ENCODE results near the gene SFXN5.
"Not testable (repeated sequence)": the region's sequence is repeated elsewhere in the genome, so short reads cannot be mapped to it uniquely, and the experiment has no call there.

SFXN5 gene

GRCh38 chr2:73107211-73107926 is 35.9 kb upstream of the SFXN5 start:
- Mint-ChIP-seq H3K27ac (no peak overlapping the region), H3K27me3 (peaks cover 4 to 18% of the 10 kb centered on the region in 2 donors), H3K36me3 (no peaks in the 10 kb centered on the region), H3K4me3 (no peak overlapping the region), H3K9me3 (no peaks in the 10 kb centered on the region), H3K4me1 (peaks cover 11 to 14% of the 10 kb centered on the region in 2 donors)
- no peak for ATAC-seq (replicated peaks)
- no peak for DNase-seq

DNA sequence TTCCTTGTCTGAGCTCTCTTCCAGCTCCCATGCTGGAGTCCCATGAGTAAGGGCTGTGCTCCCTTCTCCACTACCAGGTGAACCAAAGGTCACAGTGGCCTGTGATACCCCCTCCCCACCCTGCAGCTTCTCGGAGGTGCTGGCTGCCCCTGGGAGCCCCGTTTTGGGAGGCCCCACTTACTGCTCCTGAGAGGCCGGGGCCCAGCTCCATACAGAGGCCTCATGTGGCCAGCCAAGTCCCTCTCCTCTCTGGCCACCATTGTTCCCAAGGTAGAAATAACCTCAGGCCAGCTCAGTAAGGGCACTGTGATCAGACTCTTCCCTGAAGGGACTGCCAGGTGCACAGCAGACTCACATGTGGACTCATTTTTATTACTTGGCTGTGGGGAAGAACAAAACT is 35.3 kb upstream of the SFXN5 start:
- Mint-ChIP-seq H3K9me3 (no peaks in the 10 kb centered on the region), H3K27ac (no peak overlapping the region), H3K36me3 (no peaks in the 10 kb centered on the region), H3K4me3 (no peak overlapping the region), H3K4me1 (peaks cover 9 to 10% of the 10 kb centered on the region in 2 donors), H3K27me3 (peaks cover 4 to 13% of the 10 kb centered on the region in 2 donors)
- DNase-seq (no peak), ATAC-seq (replicated peaks) (no peak)

- H3K27me3 Mint-ChIP-seq, result peaks cover under 1 to 2% of the 10 kb centered on the region in 2 donors
- no peak overlapping the region for H3K4me3 Mint-ChIP-seq
- H3K9me3 Mint-ChIP-seq, result no peaks in the 10 kb centered on the region
- H3K36me3 Mint-ChIP-seq, result no peaks in the 10 kb centered on the region
- DNase-seq (no peak), ATAC-seq (replicated peaks) (no peak)
- no peak overlapping the region for H3K27ac Mint-ChIP-seq
- peaks cover 0 to 4% of the 10 kb centered on the region in 2 donors for H3K4me1 Mint-ChIP-seq
Observed at GRCh38 chr2:73105511-73105971, 34.0 kb upstream of the SFXN5 start.

DNA sequence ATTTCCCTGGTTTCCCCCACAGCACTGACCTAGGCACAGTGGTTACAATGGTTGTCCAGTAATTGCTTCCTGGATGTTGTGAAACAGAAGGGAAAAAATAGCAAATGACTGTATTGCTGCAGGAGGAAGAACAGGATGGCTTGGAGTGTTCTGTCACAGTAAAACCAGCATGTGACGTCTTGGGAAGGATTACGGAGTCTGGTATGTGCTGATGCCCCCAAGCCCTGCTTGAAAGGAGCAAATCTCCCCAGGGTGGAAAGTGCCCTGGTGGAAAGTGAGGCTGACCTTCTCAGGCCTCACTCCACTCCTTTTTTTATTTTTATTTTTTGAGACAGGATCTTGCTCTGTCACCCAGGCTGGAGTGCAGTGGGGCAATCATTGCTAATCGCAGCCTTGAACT is 33.4 kb upstream of the SFXN5 start:
- no peaks in the 10 kb centered on the region for H3K27me3 Mint-ChIP-seq
- no peak for DNase-seq
- H3K4me3 Mint-ChIP-seq, result no peak overlapping the region
- no peak overlapping the region for H3K27ac Mint-ChIP-seq
- no peaks in the 10 kb centered on the region for H3K36me3 Mint-ChIP-seq
- no peak for ATAC-seq (replicated peaks)
- H3K4me1 Mint-ChIP-seq, result peaks cover 0 to 3% of the 10 kb centered on the region in 2 donors
- H3K9me3 Mint-ChIP-seq, result no peaks in the 10 kb centered on the region

- no peak for ATAC-seq (replicated peaks)
- Mint-ChIP-seq H3K4me1 (peaks cover 0 to 3% of the 10 kb centered on the region in 2 donors), H3K36me3 (no peaks in the 10 kb centered on the region), H3K4me3 (no peak overlapping the region), H3K9me3 (no peaks in the 10 kb centered on the region), H3K27ac (no peak overlapping the region), H3K27me3 (no peaks in the 10 kb centered on the region)
- DNase-seq, result no peak
Observed at GRCh38 chr2:73103018-73103542, 31.6 kb upstream of the SFXN5 start.

DNA sequence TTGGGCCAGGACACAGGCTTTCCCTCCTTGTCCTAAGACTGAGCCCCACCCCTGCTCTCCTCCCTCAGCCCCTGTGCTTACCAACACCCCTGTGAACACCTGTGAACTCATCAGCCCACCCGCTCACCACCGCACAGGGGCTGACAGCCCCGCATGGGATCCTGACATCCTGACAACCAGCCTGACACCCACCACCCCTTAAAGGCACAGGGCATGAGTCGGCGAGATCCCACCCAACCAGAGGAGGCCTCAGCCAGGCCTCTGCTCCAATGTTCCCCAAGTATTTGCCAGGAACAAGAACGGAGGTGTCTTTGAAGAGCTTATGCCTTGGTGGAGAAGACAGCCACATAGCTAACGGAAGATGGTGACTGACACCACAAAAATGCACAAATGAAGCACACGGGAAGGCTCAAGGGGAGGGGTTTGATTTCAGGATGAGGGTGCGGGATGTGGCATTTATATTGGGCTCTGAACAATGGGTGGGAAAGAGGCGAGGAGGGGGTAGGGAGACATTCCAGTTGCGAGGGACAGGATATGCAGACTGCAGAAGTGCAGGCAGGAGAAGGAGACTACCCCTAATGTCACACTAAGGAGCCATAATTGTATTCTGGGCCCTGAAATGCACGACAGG is 30.2 kb upstream of the SFXN5 start:
- Mint-ChIP-seq H3K4me1 (no peaks in the 10 kb centered on the region), H3K9me3 (no peaks in the 10 kb centered on the region), H3K27me3 (no peaks in the 10 kb centered on the region), H3K27ac (no peak overlapping the region), H3K4me3 (no peak overlapping the region), H3K36me3 (no peaks in the 10 kb centered on the region)
- DNase-seq (no peak), ATAC-seq (replicated peaks) (no peak)

DNA sequence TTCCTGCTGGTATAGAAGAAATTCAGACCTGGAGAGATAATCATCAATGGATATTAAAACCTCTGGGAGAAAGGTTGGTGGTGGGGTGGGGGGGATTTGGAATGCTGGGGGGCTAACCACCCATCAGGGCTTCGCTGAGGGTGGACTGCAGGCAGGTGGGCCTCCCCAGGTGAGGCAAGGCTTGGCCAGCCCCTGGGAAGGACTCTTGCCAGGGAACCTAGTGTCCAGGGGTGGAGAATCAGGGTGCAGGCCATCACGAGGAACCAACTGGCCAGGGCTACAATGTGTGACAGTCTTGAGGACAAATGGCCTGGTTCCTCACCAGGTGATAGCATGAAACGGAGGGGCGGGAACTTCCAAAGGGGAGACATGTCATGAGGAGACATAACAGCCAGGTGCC is 29.4 kb upstream of the SFXN5 start:
- no peak for ATAC-seq (replicated peaks)
- Mint-ChIP-seq H3K27ac (no peak overlapping the region), H3K9me3 (no peaks in the 10 kb centered on the region), H3K4me3 (no peak overlapping the region), H3K4me1 (no peaks in the 10 kb centered on the region), H3K27me3 (no peaks in the 10 kb centered on the region), H3K36me3 (no peaks in the 10 kb centered on the region)
- no peak for DNase-seq

- DNase-seq, result no peak
- Mint-ChIP-seq H3K27ac (no peak overlapping the region), H3K4me3 (no peak overlapping the region), H3K27me3 (no peaks in the 10 kb centered on the region), H3K36me3 (no peaks in the 10 kb centered on the region), H3K9me3 (no peaks in the 10 kb centered on the region), H3K4me1 (no peaks in the 10 kb centered on the region)
- no peak for ATAC-seq (replicated peaks)
Observed at GRCh38 chr2:73099486-73099885, 28.0 kb upstream of the SFXN5 start.

DNA sequence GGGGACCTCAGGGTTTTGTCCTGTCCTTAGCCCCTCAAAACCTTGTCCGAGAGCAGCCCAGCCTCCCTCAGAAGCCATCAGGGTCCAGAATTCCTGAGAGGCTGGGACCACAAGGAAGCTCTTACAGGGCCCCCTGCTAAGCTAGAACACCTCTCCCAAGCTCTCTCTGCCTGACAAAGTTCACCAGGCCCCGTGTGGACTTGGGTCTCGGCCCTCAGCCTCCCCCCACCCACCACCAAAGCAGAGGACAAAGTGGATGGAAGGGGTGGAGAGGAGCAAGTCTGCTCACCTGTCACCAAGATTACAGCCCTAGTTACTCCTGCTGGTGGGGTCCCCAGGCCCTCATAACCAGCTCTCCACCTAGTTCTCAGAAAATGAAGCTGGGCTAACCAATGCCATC is 24.4 kb upstream of the SFXN5 start:
- Mint-ChIP-seq H3K4me1 (peaks cover 0 to 2% of the 10 kb centered on the region in 2 donors), H3K36me3 (no peaks in the 10 kb centered on the region), H3K27ac (no peak overlapping the region), H3K9me3 (no peaks in the 10 kb centered on the region), H3K4me3 (no peak overlapping the region), H3K27me3 (no peaks in the 10 kb centered on the region)
- no peak for ATAC-seq (replicated peaks)
- DNase-seq, result no peak

GRCh38 chr2:73093601-73094218 is 22.2 kb upstream of the SFXN5 start:
- H3K27me3 Mint-ChIP-seq; H3K27ac Mint-ChIP-seq; DNase-seq; H3K9me3 Mint-ChIP-seq; H3K4me1 Mint-ChIP-seq; H3K4me3 Mint-ChIP-seq; ATAC-seq (replicated peaks); H3K36me3 Mint-ChIP-seq: not testable (repeated sequence)

DNA sequence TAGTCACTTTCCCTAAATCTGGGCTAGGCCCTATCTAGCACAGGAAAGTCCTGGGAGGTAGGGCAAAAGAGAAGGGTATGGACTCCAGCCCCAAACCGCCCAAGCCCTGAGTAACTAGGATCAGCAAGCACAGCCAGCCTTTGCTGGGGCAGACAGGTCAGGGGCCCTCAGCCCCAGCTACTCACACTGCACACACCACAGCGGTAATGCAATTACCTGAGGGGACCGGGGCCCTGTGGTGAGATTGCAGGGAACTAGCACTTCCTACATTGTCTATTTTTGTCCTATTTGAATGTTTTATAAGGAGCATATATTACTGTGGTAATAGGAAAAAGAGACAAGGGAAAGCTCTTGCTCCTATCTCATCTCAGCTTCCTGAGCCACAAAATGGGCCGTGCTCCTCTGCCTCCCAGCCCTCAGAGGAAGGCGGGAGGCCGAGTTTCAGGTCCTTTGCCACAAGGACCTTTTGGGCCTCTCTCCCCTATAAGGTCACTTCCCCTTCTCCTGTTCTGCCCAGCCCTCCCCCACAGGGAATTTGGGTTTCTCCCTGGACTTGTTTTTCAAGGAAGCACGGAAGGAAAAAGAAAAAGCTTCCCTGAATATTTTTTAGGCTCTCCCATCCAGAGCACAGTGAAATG is 20.8 kb upstream of the SFXN5 start:
- ATAC-seq (replicated peaks) (no peak), DNase-seq (no peak)
- no peaks in the 10 kb centered on the region for H3K27me3 Mint-ChIP-seq
- H3K9me3 Mint-ChIP-seq, result no peaks in the 10 kb centered on the region
- no peak overlapping the region for H3K27ac Mint-ChIP-seq
- no peak overlapping the region for H3K4me3 Mint-ChIP-seq
- H3K4me1 Mint-ChIP-seq, result peaks cover 0 to 2% of the 10 kb centered on the region in 2 donors
- H3K36me3 Mint-ChIP-seq, result no peaks in the 10 kb centered on the region

DNA sequence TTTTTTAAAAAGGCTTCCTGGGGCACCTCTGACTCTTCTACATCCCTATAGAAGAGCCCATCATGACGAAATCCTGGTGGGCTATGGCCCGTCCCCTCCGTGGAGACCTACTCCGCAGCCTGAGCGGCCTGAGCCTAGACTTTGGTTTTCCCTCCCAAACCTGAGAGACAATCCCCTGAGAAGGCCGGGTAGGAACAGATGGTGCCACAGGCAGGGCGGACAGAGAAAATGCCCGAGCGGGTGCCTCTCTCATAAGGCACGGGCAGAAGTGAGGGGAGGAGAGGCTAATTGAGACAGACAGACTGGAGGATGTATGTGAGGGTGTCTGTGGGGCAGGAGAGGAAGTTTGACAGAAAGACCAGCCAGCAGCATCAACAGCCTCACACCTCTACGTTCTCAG is 20.2 kb upstream of the SFXN5 start:
- Mint-ChIP-seq H3K27me3 (no peaks in the 10 kb centered on the region), H3K36me3 (no peaks in the 10 kb centered on the region), H3K27ac (no peak overlapping the region), H3K4me1 (peaks cover 0 to 2% of the 10 kb centered on the region in 2 donors), H3K4me3 (no peak overlapping the region), H3K9me3 (no peaks in the 10 kb centered on the region)
- DNase-seq, result no peak
- ATAC-seq (replicated peaks), result no peak

- Mint-ChIP-seq H3K4me1 (peaks cover 0 to 2% of the 10 kb centered on the region in 2 donors), H3K4me3 (no peak overlapping the region), H3K27me3 (no peaks in the 10 kb centered on the region), H3K9me3 (no peaks in the 10 kb centered on the region), H3K36me3 (no peaks in the 10 kb centered on the region), H3K27ac (no peak overlapping the region)
- ATAC-seq (replicated peaks), result no peak
- no peak for DNase-seq
Observed at GRCh38 chr2:73091164-73091563, 19.7 kb upstream of the SFXN5 start.

- no peak for DNase-seq
- no peaks in the 10 kb centered on the region for H3K36me3 Mint-ChIP-seq
- H3K4me3 Mint-ChIP-seq, result no peak overlapping the region
- no peaks in the 10 kb centered on the region for H3K9me3 Mint-ChIP-seq
- H3K27ac Mint-ChIP-seq, result no peak overlapping the region
- no peak for ATAC-seq (replicated peaks)
- peaks cover 0 to 6% of the 10 kb centered on the region in 2 donors for H3K4me1 Mint-ChIP-seq
- no peaks in the 10 kb centered on the region for H3K27me3 Mint-ChIP-seq
Observed at GRCh38 chr2:73089270-73090030, 17.9 kb upstream of the SFXN5 start.

Measured in stimulated activated naive B cell treated with anti-CD40 and anti-IgM and Interleukin-4, amounts not matched to agents 10 μg/mL and 1 μg/mL and 100 μg/mL, for 72 hours (primary cell).